ENCODE measurements around the gene SCD.
"Not testable (repeated sequence)": the region's sequence is repeated elsewhere in the genome, so short reads cannot be mapped to it uniquely, and the experiment has no call there.

Gene SCD

GRCh38 chr10:100346765-100347567, at the start of gene SCD:
SCD (plus strand) TSS chr10:100347233; CDS start chr10:100347505, 272 bp downstream.
- peak; percentile 84 for DNase-seq

GRCh38 chr10:100297242-100297641, 49.8 kb upstream of the SCD start:
- DNase-seq = no peak

GRCh38 chr10:100301123-100301522, 45.9 kb upstream of the SCD start:
- DNase-seq = not testable (repeated sequence)

- no peak for DNase-seq
These were observed 43.2 kb upstream of the SCD start for GRCh38 chr10:100303724-100304319.

- DNase-seq = no peak
These were observed 42.6 kb upstream of the SCD start for GRCh38 chr10:100304414-100304813.

GRCh38 chr10:100306861-100307260, 40.2 kb upstream of the SCD start:
- DNase-seq = no peak

GRCh38 chr10:100307684-100308083, 39.3 kb upstream of the SCD start:
- DNase-seq = no peak

GRCh38 chr10:100311298-100311697, 35.7 kb upstream of the SCD start:
- DNase-seq = no peak

- DNase-seq = no peak
These were observed 31.4 kb upstream of the SCD start for GRCh38 chr10:100315615-100316014.

- DNase-seq = no peak
These were observed 28.8 kb upstream of the SCD start for GRCh38 chr10:100318207-100318606.

GRCh38 chr10:100319707-100320402, 27.2 kb upstream of the SCD start:
- DNase-seq = no peak

GRCh38 chr10:100325158-100325557, 21.9 kb upstream of the SCD start:
- DNase-seq = no peak

- DNase-seq = no peak
These were observed 19.9 kb upstream of the SCD start for GRCh38 chr10:100327007-100327717.

- DNase-seq = no peak
These were observed 19.4 kb upstream of the SCD start for GRCh38 chr10:100327718-100328009.

- no peak for DNase-seq
These were observed 18.8 kb upstream of the SCD start for GRCh38 chr10:100328198-100328597.

- DNase-seq = no peak
These were observed 17.0 kb upstream of the SCD start, which contains the start of gene PKD2L1 for GRCh38 chr10:100330079-100330478. PKD2L1 (minus strand) TSS chr10:100330228; CDS start chr10:100330103, 125 bp downstream.

GRCh38 chr10:100333106-100333505, 13.9 kb upstream of the SCD start:
- no peak for DNase-seq

GRCh38 chr10:100333661-100334440, 13.2 kb upstream of the SCD start:
- DNase-seq = no peak

- no peak for DNase-seq
These were observed 12.3 kb upstream of the SCD start for GRCh38 chr10:100334762-100335161.

- peak; percentile 83 for DNase-seq
These were observed 8.5 kb upstream of the SCD start for GRCh38 chr10:100338434-100339036.

GRCh38 chr10:100339236-100339635, 7.8 kb upstream of the SCD start:
- DNase-seq = no peak
